Measurements from ENCODE around the gene PPAT.

- TF ChIP-seq POLR2AphosphoS5 (IDR thresholded peaks at IDR 0.05; ENCODE audit: insufficient read depth, low read depth, low read length) (no peak), CTCF (IDR thresholded peaks at IDR 0.05; ENCODE audit: extremely low read depth in 1 of 2, insufficient read depth in 1 of 2, low read depth in 1 of 2, low read length in 2 of 2) (no peak), POLR2A (IDR thresholded peaks at IDR 0.05; ENCODE audit: low read depth, low read length) (no peak), EZH2 (IDR thresholded peaks at IDR 0.05; ENCODE audit: borderline replicate concordance, low read depth, low read length, severe bottlenecking) (no peak), MYC (IDR thresholded peaks at IDR 0.05; ENCODE audit: low read depth, low read length) (no peak), FOS (IDR thresholded peaks at IDR 0.05; ENCODE audit: borderline replicate concordance, insufficient read depth, low read length) (no peak), JUN (IDR thresholded peaks at IDR 0.05; ENCODE audit: borderline replicate concordance, insufficient read depth, insufficient read length, low read depth) (no peak), GATA2 (IDR thresholded peaks at IDR 0.05; ENCODE audit: insufficient read depth, insufficient read length, low read depth, low read length) (no peak), MAX (IDR thresholded peaks at IDR 0.05; ENCODE audit: insufficient read depth, insufficient read length) (no peak)
Measured at GRCh38 chr4:56348576-56348975, 86.8 kb downstream of the PPAT start.
